ENCODE measurements around the gene TLE5. TPM values are rescaled to one million over a fixed set of nuclear protein-coding genes. Genes with fewer than 3 reads are reported as not detected.

The TLE5 gene
- total and polyA plus RNA-seq, 9 of the 15 experiments (the other 6 are each of a cell fraction or from before 2014, with no cell fraction given) = 2.0 to 347 (median 235) TPM

GRCh38 chr19:3058009-3058820 is 4.1 kb downstream of the TLE5 start:
- no peaks in the 10 kb centered on the region for H3K9me3 ChIP-seq (replicated peaks; ENCODE audit: control insufficient read depth, insufficient read depth, low read depth, low read length)
- H3K9me1 ChIP-seq (ENCODE audit: control insufficient read depth, insufficient read depth, low read length) = no peaks in the 10 kb centered on the region
- H3K27me3 ChIP-seq (ENCODE audit: control insufficient read depth in 2 of 2, insufficient read depth in 2 of 2, low read length in 2 of 2) = no peaks in the 10 kb centered on the region
- CTCF ChIA-PET (ENCODE audit: low intra/inter-chr PET ratio) = no interaction called here
- peaks cover 42% of the 10 kb centered on the region for H3K79me2 ChIP-seq (ENCODE audit: control insufficient read depth, insufficient read depth, low read length)
- H3K4me2 ChIP-seq (ENCODE audit: insufficient read depth, low read length) = no peak overlapping the region
- no peak overlapping the region; the same call in 2 of the 3 replicates for H3K27ac ChIP-seq (ENCODE audit: extremely low read depth, low read depth, low read length)
- in situ Hi-C loops (cut with MboI) (no loop called here), intact Hi-C loops (cut with micrococcal nuclease) (no loop called here)
- no peak for FAIRE-seq
- DNase-seq (ENCODE audit: extremely low read depth in 1 of 4, low spot score in 3 of 4) = no peak
- ATAC-seq = no peak
- H3K9ac ChIP-seq (ENCODE audit: insufficient read depth in 1 of 2, low read depth in 2 of 2, low read length in 2 of 2) = 0 out of 4 replicates have a peak overlapping the region, but pooled peaks of 1 of the 2 experiments have one; percentile 21
- POLR2A ChIA-PET = interaction anchor here (0.6 to 1.3 kb wide), 6 partner anchors 10 to 118 kb away, joined by 3 to 8 read pairs (median 3); no protein-coding TSS in a partner anchor
- H3K36me3 ChIP-seq (ENCODE audit: control insufficient read depth, insufficient read depth, low read length) = peaks cover 77% of the 10 kb centered on the region
- no peak overlapping the region for H3K4me3 ChIP-seq
- no TSS peak for BruUV-seq (replicated peaks)
- no peak overlapping the region for H2AFZ ChIP-seq (ENCODE audit: low read depth, low read length)
- H3K4me1 ChIP-seq (replicated peaks in 1 of 2; ENCODE audit: control insufficient read depth in 2 of 2, insufficient read depth in 2 of 2, low read length in 2 of 2) = peaks cover 30 to 66% of the 10 kb centered on the region in 2 experiments
- WGBS (ENCODE audit: insufficient coverage, low coverage, missing lambda C conversion rate) = 94% methylated on average over 18 of the region's 20 CpGs
- H4K20me1 ChIP-seq (replicated peaks; ENCODE audit: control insufficient read depth, insufficient read depth, low read length) = 0 out of 2 replicates have a peak, but pooled peaks cover 3% of the 10 kb centered on the region
- no peak for TF ChIP-seq ZSCAN29 (IDR thresholded peaks at IDR 0.05)
- 0 out of 2 replicates have a peak, but pooled peaks have one; percentile 24 for TF ChIP-seq POLR2A (conservative IDR thresholded peaks at IDR 0.05)
- TF ChIP-seq NFRKB (IDR thresholded peaks at IDR 0.05; ENCODE audit: low read depth) = no peak
- peak; percentile 77 for TF ChIP-seq ZFP36 (IDR thresholded peaks at IDR 0.05; ENCODE audit: low read depth, low read length, partially characterized antibody)
- no peak for TF ChIP-seq PTTG1 (tag; IDR thresholded peaks at IDR 0.05; ENCODE audit: low read depth)
- TF ChIP-seq ESRRA (IDR thresholded peaks at IDR 0.05; ENCODE audit: borderline replicate concordance, low read depth) = no peak
- no peak for TF ChIP-seq ZNF408 (CRISPR knock-in tag; IDR thresholded peaks at IDR 0.05; ENCODE audit: low read depth)
- TF ChIP-seq GATA2 (CRISPR knock-in tag; IDR thresholded peaks at IDR 0.05) = no peak
- peak in 1 of 2 experiments; percentile 25; a peak in 1 of 4 replicates for TF ChIP-seq KDM1A (IDR thresholded peaks at IDR 0.05)
- no peak for TF ChIP-seq SMC3 (conservative IDR thresholded peaks at IDR 0.05; ENCODE audit: insufficient read depth, low read depth, low read length)
- TF ChIP-seq, protein P1, sequence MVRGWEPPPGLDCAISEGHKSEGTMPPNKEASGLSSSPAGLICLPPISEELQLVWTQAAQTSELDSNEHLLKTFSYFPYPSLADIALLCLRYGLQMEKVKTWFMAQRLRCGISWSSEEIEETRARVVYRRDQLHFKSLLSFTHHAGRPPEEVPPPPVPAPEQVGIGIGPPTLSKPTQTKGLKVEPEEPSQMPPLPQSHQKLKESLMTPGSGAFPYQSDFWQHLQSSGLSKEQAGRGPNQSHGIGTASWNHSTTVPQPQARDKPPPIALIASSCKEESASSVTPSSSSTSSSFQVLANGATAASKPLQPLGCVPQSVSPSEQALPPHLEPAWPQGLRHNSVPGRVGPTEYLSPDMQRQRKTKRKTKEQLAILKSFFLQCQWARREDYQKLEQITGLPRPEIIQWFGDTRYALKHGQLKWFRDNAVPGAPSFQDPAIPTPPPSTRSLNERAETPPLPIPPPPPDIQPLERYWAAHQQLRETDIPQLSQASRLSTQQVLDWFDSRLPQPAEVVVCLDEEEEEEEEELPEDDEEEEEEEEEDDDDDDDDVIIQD (CRISPR knock-in tag; IDR thresholded peaks at IDR 0.05) = no peak
- no peak for TF ChIP-seq TARDBP (IDR thresholded peaks at IDR 0.05)
- TF ChIP-seq ZNF507 (tag; conservative IDR thresholded peaks at IDR 0.05) = no peak
- TF ChIP-seq ATF3 (IDR thresholded peaks at IDR 0.05) = no peak
- TF ChIP-seq ATF3 (CRISPR knock-in tag; conservative IDR thresholded peaks at IDR 0.05) = no peak
- TF ChIP-seq, protein P2, sequence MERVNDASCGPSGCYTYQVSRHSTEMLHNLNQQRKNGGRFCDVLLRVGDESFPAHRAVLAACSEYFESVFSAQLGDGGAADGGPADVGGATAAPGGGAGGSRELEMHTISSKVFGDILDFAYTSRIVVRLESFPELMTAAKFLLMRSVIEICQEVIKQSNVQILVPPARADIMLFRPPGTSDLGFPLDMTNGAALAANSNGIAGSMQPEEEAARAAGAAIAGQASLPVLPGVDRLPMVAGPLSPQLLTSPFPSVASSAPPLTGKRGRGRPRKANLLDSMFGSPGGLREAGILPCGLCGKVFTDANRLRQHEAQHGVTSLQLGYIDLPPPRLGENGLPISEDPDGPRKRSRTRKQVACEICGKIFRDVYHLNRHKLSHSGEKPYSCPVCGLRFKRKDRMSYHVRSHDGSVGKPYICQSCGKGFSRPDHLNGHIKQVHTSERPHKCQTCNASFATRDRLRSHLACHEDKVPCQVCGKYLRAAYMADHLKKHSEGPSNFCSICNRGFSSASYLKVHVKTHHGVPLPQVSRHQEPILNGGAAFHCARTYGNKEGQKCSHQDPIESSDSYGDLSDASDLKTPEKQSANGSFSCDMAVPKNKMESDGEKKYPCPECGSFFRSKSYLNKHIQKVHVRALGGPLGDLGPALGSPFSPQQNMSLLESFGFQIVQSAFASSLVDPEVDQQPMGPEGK (CRISPR knock-in tag; IDR thresholded peaks at IDR 0.05; ENCODE audit: borderline replicate concordance) = no peak
- TF ChIP-seq RBM25 (IDR thresholded peaks at IDR 0.05; ENCODE audit: low read depth, low read length, severe bottlenecking) = peak; percentile 59
- TF ChIP-seq RUNX1 (IDR thresholded peaks at IDR 0.05; ENCODE audit: low read depth) = no peak
- TF ChIP-seq POLR2G (IDR thresholded peaks at IDR 0.05; ENCODE audit: low read depth, low read length) = peak; percentile 17; the same call in 1 of the 2 replicates
- no peak for TF ChIP-seq KLF16 (IDR thresholded peaks at IDR 0.05)

Measured in K562 (cell line).